ENCODE measurements around the gene RAD54L. TPM values are rescaled to one million over a fixed set of nuclear protein-coding genes. Genes with fewer than 3 reads are reported as not detected.

Gene RAD54L
- total RNA-seq, 1 experiment from 2014 or later, result 29.4 TPM

- Histone ChIP-seq H3K4me1 (ENCODE audit: control insufficient read depth, insufficient read depth, low read length) (no peaks in the 10 kb centered on the region), H3K4me3 (ENCODE audit: low read depth in 2 of 2, low read length in 2 of 2) (no peak overlapping the region), H3K27ac (ENCODE audit: low read length) (no peak overlapping the region), H3K9me3 (ENCODE audit: control insufficient read depth, insufficient read depth, low read depth, low read length) (no peaks in the 10 kb centered on the region), H3K36me3 (ENCODE audit: control insufficient read depth, insufficient read depth, low read length) (peaks cover 6% of the 10 kb centered on the region), H3K27me3 (ENCODE audit: control insufficient read depth, insufficient read depth, low read length) (no peaks in the 10 kb centered on the region)
- POLR2A ChIA-PET, result no interaction called here
- ATAC-seq (no peak), DNase-seq (ENCODE audit: low read depth, low spot score) (no peak)
- intact Hi-C loops (cut with micrococcal nuclease; ENCODE audit: unreplicated experiment), result no loop called here
- CTCF ChIA-PET, result no interaction called here
- in situ Hi-C loops (cut with HindIII; ENCODE audit: low pct_unique_long_range_greater_than_20kb, low sequenced_read_pairs), result no loop called here
- BruUV-seq (replicated peaks), result no TSS peak
- TF ChIP-seq REST (IDR thresholded peaks at IDR 0.05; ENCODE audit: insufficient read depth in 1 of 2, low read depth in 2 of 2, low read length in 1 of 2) (no peak), TCF7L2 (IDR thresholded peaks at IDR 0.05; ENCODE audit: low read depth, low read length) (no peak), SIN3A (IDR thresholded peaks at IDR 0.05; ENCODE audit: borderline replicate concordance, insufficient read depth, low read depth, low read length) (no peak), POLR2AphosphoS5 (IDR thresholded peaks at IDR 0.05; ENCODE audit: low read depth, low read length) (no peak)
- TF ChIP-seq, protein P1, sequence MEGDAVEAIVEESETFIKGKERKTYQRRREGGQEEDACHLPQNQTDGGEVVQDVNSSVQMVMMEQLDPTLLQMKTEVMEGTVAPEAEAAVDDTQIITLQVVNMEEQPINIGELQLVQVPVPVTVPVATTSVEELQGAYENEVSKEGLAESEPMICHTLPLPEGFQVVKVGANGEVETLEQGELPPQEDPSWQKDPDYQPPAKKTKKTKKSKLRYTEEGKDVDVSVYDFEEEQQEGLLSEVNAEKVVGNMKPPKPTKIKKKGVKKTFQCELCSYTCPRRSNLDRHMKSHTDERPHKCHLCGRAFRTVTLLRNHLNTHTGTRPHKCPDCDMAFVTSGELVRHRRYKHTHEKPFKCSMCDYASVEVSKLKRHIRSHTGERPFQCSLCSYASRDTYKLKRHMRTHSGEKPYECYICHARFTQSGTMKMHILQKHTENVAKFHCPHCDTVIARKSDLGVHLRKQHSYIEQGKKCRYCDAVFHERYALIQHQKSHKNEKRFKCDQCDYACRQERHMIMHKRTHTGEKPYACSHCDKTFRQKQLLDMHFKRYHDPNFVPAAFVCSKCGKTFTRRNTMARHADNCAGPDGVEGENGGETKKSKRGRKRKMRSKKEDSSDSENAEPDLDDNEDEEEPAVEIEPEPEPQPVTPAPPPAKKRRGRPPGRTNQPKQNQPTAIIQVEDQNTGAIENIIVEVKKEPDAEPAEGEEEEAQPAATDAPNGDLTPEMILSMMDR (IDR thresholded peaks at IDR 0.05), result no peak
These were observed 9.0 kb downstream of the RAD54L start for GRCh38 chr1:46256523-46256922.

GRCh38 chr1:46262508-46262907, 14.9 kb downstream of the RAD54L start:
- H3K9me3 ChIP-seq (ENCODE audit: control insufficient read depth, insufficient read depth, low read depth, low read length), result no peaks in the 10 kb centered on the region
- no peak overlapping the region for H3K27ac ChIP-seq (ENCODE audit: low read length)
- TF ChIP-seq SIN3A (IDR thresholded peaks at IDR 0.05; ENCODE audit: borderline replicate concordance, insufficient read depth, low read depth, low read length), result no peak
- no peak for TF ChIP-seq POLR2AphosphoS5 (IDR thresholded peaks at IDR 0.05; ENCODE audit: low read depth, low read length)
- no peak for TF ChIP-seq TCF7L2 (IDR thresholded peaks at IDR 0.05; ENCODE audit: low read depth, low read length)
- TF ChIP-seq, protein P1 (IDR thresholded peaks at IDR 0.05), result no peak
- TF ChIP-seq REST (IDR thresholded peaks at IDR 0.05; ENCODE audit: insufficient read depth in 1 of 2, low read depth in 2 of 2, low read length in 1 of 2), result no peak
- no TSS peak for BruUV-seq (replicated peaks)
- DNase-seq (ENCODE audit: low read depth, low spot score) (no peak), ATAC-seq (no peak)
- H3K27me3 ChIP-seq (ENCODE audit: control insufficient read depth, insufficient read depth, low read length), result no peaks in the 10 kb centered on the region
- POLR2A ChIA-PET, result interaction anchor here (0.6 kb wide), 2 partner anchors 29 to 43 kb away, joined by 4 to 11 read pairs; no protein-coding TSS in a partner anchor
- no peak overlapping the region for H3K4me3 ChIP-seq (ENCODE audit: low read depth in 2 of 2, low read length in 2 of 2)
- no peaks in the 10 kb centered on the region for H3K4me1 ChIP-seq (ENCODE audit: control insufficient read depth, insufficient read depth, low read length)
- intact Hi-C loops (cut with micrococcal nuclease; ENCODE audit: unreplicated experiment) (no loop called here), in situ Hi-C loops (cut with HindIII; ENCODE audit: low pct_unique_long_range_greater_than_20kb, low sequenced_read_pairs) (no loop called here)
- peaks cover 15% of the 10 kb centered on the region for H3K36me3 ChIP-seq (ENCODE audit: control insufficient read depth, insufficient read depth, low read length)
- CTCF ChIA-PET, result no interaction called here
